AG20443 (cell line): Measurements from ENCODE around the gene JDP2.
A peak's percentile ranks its signal among the peaks of the same experiment; 100 is the strongest.

Experiments used
- DNase-seq: peaks from one replicate; pipeline ENCODE4 v3.0.0; 2012; ENCODE audit warnings: low spot score, mixed read lengths

JDP2 gene

DNA sequence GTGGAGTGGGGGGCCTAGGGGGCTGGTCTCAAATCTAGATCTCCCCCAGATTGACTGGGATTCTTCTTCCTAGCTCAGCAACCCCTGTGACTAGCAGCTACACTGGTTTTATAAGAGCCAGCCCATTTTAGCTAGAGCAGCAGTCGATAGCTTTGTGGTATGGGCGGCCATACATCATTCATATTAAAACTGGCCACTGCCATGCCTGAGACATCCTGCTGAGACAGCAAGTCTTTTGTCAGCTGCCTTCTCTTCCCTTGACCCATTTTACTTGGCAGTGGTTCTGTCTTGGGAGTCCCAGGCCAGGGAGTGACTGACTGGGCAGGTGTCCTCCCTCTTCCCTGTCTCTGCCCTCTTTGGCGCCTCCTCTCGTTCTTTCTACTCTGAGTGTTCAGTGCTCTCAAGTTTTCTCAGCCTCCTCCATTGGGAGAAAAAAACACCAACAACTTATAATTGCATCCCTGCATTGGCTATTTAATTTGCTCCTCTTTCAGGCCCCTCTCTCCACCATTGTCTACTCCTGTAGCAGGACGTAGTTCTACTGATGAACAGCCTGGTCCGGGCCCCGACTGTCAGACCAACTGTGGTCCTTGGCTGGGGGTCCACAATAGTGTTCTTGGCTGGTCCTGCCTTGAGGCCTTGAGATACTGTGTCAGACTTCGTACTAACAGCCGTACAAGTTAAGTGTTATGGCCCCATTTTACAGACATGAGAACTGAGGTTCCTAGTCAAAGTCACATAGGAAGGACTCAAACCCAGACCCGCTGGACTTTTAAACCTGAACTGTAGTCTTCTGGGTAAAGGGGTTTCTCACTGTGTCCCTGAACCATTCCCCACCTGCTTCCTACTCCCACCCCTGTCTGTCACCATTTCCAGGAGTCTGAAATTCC lies 18.3 kb upstream of the JDP2 start:
- no peak for DNase-seq

DNA sequence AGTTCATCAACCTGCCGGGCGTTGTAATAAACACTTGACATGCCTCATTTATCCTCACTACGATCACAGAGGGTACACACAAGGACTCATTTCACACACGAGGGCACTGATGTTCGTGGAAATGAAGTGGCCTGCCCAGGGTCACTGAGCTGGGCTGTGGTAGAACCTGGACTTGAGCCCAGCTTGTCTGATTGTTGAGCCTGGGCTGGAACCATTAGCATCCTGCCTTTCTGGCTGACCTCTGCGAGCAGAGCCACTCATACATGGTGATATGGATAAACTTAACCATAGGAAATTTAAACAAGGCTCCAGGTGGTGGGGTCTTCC lies 16.6 kb upstream of the JDP2 start:
- no peak for DNase-seq

DNA sequence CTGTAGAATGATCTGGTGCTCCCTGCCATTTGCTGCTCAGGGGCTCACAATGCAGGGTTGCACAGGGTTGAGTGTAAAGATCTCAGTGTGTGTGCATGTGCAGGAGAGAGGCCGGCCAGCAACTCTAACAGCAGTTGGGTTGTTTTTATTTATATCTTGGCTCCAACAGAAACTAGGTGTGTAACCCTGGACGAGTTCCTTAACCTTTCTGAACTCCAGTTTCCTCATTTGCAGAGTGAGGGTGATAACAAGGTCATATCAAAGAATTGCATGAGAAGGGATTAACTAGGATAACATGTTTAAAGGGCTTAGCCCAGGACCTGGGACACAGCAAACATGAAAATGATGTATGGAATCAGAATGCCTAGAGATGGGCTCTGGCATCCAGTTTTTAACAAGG lies 14.8 kb upstream of the JDP2 start:
- DNase-seq = no peak

GRCh38 chr14:75417674-75418073 lies 10.1 kb upstream of the JDP2 start:
- peak; percentile 80 for DNase-seq

DNA sequence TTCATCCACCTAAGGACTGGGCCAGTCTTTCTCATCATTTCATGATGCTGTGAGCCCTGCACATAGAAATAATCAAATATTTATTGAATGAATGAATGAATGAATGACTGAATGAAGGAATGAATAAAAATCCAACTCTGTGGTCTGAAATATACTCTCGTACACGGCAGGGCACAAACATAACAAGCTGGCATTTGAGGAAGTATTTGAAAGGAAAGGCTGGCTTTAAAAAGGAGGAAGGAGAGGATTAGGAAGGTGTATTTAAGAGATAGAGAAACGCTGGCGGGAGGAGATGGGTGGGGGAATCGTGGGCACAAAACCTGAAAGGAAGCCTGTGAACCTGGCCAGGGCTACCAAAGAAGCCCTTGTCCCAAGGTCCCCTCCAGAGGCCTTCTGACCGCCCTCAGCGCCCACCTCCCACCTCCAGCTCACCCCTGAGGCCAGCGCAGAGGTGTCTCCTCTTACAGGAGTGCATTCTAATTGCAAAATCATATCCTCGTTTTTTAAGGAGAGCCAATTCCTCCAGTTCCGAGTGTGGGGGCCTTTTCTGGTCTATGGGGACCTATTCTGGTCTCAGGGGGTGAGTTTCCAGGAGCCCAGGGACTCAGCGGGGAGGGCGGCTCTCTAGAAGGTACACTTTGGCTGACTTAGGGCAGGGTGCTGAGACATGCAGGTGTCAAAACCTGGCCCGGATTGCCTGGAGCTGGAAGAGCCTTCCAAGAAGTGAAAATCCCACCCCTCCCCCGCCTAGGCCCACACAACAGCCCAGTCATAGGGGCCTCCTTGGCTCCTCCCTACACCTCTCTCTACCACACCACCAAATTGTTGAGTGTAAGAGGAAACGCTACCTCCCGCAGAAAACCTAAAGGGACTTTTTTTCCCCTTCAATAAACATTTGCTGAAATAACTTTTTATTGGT lies 8.7 kb upstream of the JDP2 start:
- DNase-seq = no peak

DNA sequence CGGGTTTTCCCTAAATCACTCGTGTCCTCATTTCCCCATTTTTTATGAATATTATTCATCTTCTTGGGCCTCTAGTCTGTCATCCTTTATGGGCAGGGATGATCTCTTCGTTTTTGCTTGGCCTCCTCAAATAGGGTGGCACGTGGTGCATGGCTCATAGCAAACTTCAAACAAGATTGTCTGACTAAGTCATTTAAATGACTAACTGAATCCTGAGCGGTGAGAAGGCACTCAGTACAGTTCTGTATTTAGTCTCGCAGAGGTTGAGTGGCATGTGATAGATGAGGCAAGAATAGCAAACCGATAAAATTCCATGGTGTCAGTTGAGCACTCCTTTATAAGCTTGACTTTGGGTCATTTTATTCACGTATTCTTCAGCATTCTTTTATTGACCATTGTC lies 5.7 kb upstream of the JDP2 start:
- DNase-seq = peak; percentile 74

- no peak for DNase-seq
Observed at GRCh38 chr14:75424496-75424895, 3.3 kb upstream of the JDP2 start.

DNA sequence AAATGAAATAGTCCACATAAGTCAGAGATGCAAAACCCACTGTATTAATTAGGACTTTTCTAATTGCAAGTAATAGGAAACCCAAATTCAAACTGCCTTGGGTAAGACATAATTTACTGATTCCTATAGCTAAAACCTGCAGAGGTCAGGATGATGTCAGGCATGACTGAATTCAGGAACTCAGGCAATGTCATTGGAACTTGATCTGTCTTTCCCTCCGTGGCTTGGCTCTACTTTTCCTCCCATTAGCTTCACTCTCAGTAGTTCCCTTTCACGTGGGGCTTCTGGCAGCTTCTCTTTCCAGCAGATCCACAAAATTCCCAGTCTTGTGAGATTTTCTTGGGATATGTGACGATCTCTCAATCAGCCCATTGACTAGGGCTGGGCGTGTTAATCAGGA lies 2.4 kb upstream of the JDP2 start:
- no peak for DNase-seq

- no peak for DNase-seq
Observed at GRCh38 chr14:75426332-75427125, 1.3 kb upstream of the JDP2 start.

DNA sequence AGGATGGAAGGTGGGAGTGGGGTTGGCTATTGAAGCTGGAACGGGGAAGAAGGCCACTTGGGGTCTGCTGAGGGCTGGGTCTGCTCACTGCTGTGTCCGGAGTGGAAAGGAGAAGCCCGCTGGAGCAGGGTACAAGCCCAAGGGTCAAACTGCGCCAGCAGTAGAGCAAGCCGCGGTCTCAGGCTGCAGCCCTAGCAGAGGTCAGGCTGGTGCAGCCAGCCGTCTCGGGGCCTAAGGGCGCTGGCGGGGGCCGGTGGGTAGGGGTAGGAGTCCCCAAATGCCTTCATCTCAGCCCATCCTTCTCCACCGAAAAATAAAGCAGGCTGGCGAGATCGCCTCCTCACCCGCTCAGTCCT lies 718 bp upstream of the JDP2 start:
- DNase-seq = no peak

DNA sequence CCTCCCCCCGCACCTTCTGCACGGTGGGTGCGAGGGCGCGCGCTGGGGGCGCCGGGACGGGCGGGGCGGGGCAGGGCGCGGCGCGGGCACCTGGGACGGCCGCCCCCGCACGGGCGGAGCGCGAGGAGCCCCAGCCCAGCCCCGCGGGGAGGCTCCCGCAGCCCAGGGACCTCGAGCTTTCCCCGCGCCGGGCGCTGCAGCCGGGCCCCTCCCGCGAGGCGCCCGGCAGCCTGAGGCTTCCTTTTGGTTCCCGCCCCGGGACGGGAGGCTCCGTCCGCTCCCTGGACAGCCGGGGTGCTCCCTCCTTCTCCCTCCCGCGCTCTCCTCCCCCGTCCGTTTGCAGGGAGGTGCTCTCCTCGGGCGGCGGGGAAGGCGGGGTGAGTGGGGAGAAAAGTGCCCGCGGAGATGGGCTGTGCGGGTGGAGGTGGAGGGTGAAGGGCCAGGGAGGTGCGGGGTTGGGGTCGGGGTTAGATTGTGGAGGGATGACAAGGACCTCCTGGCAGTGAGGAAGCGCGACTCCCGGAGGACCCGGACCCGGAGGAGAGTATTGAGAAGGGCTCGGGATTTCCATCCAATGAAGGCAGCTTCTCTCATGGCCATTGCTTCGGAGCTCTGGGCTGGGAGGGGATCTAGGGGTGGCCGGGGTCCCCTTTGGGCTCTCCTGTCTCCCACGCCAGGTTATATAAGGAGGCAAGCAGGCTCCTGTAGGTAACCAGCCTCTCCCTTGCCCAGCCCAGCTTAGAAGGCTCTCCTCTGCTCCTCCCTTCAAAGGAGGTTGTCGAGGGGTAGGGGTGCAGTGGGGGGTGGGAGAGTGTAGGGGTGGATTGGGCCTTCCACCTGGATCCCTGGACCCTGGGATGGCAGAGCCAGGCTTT lies 645 bp downstream of the JDP2 start:
- peak; percentile 57 for DNase-seq

DNA sequence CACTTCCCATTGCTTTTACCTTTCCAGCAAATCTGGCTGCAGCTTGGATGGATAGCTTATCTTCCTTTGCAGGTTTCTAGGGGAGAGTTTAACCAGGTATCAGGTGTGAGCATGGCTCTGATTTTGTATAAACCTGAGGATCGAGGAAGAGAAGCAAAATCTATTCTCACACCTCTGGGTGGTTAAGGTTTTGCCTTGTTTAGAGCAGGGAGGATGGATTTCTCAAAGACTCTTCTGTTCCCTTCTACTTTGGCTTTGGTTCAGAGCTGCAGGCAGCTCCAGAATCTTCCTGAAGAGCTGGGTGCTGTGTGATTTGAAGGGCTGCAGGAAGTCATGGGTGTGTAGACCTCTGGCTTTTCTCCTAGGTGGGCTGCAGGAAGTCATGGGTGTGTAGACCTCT lies 1.7 kb downstream of the JDP2 start:
- DNase-seq = no peak

DNA sequence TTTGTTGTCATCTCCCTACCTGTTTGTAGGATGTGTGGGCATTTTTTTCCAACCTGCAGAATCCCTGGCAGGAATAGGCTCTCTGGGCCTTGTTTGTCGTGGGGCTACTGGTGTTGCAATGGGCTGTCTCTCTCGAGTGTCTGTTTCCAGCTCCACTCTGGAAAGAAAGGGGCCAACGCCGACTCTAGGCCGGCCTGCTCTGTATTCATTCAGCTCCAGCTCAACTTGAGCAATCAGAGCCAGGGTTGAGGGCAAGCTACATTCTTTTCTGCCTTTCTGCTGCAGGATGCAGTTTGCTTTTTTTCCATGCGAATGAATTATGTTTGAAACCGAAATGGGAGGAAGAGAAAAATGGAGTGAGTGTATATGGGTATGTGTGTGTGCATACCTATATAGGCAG lies 2.3 kb downstream of the JDP2 start:
- peak; percentile 56 for DNase-seq

DNA sequence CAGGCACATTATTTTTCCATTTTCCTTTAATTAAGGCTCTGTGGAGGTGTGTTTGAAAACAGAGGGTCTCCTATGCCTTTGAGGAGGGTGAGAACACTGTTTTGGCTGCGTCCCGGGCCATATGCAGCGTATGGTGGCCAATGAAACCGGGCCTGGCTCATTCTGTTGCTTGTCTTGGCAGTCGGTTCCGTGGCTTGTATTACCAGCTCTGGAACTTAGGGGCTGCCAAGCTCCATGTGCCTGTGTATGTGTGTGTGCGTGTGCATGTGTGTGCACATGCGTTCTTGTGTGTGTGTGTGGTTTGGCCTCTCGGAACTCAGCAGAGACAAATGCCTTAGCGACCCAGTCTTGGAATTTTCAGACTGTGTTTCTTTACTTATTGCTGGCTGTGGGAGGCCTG lies 2.7 kb downstream of the JDP2 start:
- DNase-seq = peak; percentile 44

DNA sequence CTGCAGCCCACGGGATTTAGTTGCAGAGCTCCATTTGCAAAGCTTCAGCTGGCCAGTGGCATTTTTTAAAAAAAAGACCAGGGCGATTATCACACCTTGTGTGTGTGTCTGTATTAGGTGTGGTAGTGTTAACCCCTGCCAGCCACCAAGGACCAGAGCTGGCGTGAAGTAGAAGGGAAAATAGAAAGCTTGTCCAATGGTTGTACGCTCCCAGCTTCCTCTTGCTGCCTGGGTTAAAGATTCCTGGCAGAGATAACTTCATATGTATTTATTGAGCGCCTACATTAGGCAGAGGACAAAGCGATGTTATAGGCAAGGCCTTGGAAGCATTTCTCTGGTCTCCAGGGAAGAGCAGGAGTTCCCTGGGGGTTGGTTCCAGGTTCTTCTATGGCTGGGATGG lies 3.2 kb downstream of the JDP2 start:
- no peak for DNase-seq

DNA sequence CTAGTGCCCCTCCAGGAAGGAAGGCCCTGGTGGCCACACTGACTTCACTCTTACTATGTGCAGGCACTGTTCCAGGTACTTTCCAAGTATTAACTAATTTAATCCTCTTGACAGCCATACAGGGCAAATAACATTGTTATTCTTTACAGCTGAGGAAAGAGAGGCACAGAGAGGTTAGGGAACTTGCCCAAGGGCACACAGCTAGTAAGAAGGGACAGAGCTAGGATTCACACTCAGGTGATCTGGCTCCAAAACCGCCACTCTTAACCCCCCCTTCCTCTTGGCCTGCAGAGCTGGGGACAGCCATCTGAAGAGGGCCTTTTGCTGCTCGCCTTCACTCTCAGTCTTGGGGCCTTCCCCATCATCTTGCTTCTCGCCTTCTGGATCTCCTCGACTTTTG lies 4.0 kb downstream of the JDP2 start:
- DNase-seq = no peak

GRCh38 chr14:75432411-75432810 lies 4.6 kb downstream of the JDP2 start:
- no peak for DNase-seq

DNA sequence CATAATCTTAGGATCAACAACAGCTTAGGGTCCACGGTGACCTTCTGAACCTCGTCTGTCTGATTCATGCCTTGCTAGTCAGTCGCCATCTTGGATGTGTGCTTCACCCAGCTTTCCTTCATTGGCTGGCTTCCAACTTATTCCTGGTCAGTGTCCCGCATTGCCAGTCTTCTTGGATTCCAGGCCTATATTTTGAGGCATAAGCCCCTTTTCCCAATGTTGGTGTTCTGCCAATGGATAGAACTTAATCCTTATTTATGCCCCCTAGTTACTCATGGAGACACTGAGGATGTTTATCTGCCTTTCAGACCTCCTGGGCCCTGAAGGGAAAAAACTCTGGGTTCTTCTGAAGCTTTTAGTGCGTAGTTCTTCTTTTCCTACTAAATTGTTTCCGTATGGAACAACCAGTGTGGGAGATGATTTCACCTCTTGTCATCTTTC lies 5.8 kb downstream of the JDP2 start:
- no peak for DNase-seq

DNA sequence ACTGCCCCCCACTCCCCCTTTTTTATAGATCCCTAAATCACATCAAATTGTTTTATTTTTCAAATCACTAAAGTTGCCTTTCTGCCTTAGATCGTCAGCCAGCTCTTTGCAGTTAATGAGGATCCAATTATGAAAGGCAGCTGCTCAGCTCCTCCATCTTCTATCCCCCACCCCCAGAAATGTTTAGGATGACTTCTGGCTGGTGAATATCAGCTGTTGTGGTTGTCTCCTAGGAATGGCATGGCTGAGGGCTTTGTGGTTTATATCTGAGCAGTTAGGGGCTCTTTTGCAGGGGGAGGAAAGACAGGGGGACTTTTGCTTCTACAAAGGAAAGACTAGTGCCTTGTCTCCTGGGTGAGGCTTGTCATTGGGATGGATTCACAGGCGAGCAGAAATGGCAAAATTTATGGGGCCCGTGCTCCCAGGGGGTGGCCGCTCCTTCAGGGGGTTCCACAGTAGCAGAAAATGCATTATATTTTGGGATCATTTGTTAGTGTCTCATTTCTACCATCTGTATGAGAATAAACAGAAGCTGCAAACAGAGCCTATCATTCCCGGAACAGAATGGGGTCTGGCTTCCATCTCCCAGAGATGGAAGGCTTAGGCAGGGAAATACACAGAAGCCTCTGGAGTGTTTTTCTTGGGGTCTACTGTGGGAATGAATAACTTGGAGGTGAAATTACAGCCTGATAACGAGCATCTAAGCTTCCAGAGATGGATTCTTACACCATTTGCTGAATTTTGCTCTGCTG lies 6.5 kb downstream of the JDP2 start:
- no peak for DNase-seq

GRCh38 chr14:75434890-75435248 lies 7.0 kb downstream of the JDP2 start:
- no peak for DNase-seq

GRCh38 chr14:75435473-75435872 lies 7.7 kb downstream of the JDP2 start:
- DNase-seq = no peak
